ENCODE data around the gene C10orf95.

DNA sequence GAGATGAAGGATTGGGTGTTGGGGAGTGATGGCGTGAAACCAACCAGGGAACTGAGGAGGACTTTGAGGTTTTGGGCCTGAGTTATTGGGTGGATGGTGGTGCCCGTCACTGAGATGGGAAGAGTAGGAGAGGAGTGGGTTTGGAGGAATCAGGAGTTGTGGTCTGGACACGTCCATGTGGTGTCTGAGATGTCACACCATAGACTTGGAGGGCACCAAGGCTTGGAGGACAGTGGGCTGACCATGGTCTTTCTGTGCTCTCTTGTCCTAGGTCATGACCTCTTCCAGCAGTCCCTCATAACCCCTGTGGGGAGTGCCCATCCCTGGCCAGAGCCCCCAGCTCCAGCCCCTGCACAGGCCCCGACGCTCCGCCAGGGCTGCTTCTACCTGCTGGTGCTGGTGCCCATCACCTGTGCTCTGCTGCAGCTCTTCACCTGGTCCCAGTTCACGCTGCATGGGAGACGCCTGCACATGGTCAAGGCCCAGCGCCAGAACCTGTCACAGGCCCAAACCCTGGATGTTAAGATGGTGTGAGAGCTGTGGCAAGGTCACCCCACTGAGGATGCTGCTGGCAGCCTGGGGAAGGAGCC, 24.2 kb upstream of the C10orf95 start:
- TF ChIP-seq POLR2A (IDR thresholded peaks at IDR 0.05; ENCODE audit: low read depth, low read length) (no peak), CTCF (IDR thresholded peaks at IDR 0.05; ENCODE audit: extremely low read depth in 1 of 2, insufficient read depth in 1 of 2, low read depth in 1 of 2, low read length in 2 of 2) (no peak), POLR2AphosphoS5 (IDR thresholded peaks at IDR 0.05; ENCODE audit: insufficient read depth, low read depth, low read length) (no peak), MYC (IDR thresholded peaks at IDR 0.05; ENCODE audit: low read depth, low read length) (no peak)
- TF ChIP-seq, protein P1, sequence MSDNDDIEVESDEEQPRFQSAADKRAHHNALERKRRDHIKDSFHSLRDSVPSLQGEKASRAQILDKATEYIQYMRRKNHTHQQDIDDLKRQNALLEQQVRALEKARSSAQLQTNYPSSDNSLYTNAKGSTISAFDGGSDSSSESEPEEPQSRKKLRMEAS (IDR thresholded peaks at IDR 0.05; ENCODE audit: insufficient read depth, insufficient read length) = no peak
